HG03520 (cell line): ENCODE data around the gene ADCY1.

Experiments
- ATAC-seq: cut with Tn5 transposase; IDR thresholded peaks from one replicate; pipeline ENCODE4 v1.9.1; 2021; ENCODE audit warnings: mild to moderate bottlenecking, moderate library complexity; ENCODE audit not compliant: unreplicated experiment

ADCY1 gene

DNA sequence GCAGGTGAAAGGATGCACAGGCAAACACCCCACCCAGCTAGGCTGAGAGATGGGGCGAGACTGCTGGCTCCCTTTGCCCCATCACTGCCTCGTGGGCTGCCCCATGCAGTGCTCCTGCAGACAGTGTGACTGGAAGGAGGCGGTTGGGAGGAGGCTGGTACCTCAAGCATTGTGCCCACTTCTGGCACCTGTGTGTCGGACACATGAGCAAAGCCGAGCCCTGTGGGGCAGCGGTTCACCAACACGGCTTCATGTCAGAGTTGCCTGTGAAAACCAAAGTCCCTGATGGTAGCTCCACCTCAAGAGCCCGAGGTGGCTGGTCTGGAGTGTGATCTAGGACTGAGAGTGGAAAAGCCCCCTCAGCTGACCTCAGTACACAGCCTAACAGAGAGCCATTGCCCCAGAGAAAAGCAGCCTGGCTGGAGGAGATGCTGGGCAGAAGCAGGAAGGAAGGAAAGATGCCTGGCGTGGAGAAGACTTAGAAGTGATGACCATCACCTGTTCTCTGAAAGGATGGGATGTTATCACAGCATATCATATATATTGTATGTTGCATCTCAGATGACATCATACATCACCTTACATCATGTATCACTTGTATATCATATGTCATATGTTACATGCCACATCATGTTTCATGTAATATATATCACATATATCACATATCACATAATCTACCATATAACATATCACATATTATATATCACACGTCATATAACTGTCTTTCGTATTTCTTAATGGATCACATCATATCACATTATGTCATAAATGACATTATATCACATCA lies 75.6 kb downstream of the ADCY1 start:
- no peak for ATAC-seq

- ATAC-seq: no peak
Observed at GRCh38 chr7:45650404-45651394, 76.5 kb downstream of the ADCY1 start.

DNA sequence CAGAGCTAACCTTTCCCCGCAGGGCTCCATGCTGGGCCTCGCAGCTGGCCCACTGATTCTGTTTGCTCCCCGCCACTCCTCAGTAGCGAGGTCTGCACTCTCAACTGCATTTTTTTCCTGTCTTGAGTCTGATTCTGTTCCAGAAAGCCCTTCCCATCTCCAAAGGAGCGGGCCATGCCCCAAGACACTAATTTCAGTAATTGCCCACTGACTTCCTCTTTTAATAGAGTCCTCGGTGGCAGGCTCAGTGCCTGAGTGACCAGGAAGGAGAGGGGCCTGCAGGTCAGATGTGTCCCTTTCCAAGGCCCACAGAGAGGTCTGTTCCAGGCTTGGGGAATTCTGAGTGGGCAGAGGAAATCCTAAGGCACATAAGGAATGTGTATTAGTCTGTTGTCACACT lies 77.4 kb downstream of the ADCY1 start:
- no peak for ATAC-seq

- ATAC-seq: no peak
Observed at GRCh38 chr7:45652630-45653029, 78.5 kb downstream of the ADCY1 start.

- ATAC-seq: no peak
Observed at GRCh38 chr7:45653209-45653907, 79.2 kb downstream of the ADCY1 start.

DNA sequence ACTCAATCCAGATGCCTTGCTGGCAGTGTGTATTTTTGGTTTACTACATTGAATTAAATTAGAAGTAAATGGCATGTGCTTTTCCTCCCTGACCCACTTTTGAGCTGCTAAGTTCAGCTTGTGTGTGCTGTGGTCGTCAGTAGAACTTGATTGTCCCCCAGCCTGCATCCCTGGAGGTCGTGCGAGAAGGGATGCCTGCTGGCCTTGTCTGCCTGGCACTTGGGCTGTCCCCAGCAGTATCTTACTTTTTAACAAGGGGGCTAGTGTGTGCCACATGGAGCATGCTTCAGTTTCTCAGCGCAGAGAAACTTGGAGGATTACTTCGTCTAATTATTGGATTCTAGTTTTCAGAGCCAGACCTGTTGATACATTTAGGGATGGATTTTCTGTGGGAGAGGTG lies 80.2 kb downstream of the ADCY1 start:
- ATAC-seq: no peak

GRCh38 chr7:45655539-45655938 lies 81.4 kb downstream of the ADCY1 start:
- ATAC-seq: no peak

DNA sequence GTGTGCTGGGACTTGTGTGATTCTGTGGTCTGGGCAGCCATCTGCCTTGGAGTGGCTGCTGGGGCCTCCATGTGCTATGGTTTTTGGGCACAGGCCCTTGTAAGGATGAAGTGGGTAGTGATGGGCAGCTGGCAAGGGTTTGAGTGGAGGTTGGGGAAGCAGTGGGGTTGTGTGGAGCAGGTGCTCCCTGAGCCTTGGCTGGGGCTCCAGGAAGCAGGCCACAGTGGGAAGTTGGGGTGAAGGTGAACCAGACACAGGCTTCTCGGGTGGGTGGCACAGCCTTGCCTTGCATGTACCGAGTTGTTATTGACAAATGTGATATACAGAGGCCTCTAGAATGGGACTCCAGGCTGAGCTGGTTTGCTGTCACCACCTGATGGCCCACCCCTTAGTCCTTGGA lies 82.3 kb downstream of the ADCY1 start:
- no peak for ATAC-seq

DNA sequence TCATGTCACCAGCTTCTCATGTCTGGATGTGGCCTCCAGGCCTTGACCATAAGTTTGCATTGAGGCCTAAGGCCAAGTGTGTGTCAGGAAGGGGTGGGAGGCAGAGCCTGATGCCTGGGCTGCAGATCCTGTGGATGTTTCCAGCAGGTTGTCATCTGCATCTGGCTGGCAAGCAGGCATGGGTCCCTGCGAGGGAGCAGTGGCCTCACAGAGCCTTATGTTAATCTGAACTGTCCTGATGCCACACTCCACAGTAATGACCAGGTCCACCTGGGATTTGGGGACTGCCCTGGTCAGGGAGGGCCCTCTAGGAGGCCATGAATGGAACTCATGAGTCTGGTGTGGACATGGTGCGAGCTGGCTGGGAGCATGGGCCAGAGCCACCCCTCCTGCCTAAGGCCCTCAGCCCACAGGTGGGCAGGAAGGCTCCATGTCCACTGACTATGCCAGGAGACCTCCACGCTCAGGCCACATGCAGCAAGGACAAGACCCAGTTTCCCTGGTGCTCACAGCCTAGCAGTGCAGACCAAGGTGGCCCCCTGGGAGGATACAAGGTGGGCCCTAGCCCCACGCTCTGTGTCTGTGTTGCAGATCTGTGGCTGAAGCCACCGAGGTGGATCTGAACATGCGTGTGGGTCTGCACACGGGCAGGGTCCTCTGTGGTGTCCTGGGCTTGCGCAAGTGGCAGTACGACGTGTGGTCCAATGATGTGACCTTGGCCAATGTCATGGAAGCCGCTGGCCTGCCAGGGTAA lies 83.1 kb downstream of the ADCY1 start:
- no peak for ATAC-seq

DNA sequence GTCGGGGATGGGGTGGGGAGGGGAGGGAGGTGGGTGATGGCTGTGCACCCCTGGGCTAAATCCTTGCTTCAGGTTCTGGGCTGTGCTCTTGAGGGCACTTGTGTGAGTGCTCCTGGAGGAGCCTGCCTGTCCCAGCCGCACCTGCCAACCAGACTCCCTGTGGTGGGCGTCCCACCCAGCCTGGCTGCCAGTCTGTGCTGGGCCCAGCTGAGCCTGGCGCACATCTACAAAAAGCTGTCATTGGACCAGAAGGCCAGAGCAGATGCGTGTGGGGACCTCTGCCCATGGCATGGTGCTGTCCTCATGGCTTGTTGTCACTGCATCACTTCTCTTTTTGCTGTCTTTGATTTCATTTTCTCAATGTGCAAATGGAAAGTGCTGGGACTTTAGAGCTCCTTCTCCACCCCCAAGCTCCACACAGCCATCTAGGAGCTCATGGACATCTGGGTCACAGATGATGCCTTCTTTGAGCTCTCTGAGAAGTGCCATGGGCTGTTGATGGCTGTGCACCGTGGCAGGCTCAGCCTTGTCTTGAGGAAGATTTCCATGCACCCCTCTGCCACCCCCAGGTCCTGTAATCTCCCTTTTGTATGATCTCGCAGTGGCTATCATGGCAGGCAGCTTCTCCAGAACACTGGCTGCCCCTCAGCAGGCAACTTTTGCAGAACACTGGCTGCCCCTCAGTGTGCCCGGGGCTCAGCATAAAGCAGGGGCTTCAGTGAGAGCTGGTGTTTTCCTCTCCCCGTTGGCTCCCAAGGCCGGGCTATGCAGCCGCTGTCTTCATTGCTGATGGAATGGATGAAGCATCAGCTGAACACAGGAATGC lies 83.9 kb downstream of the ADCY1 start:
- ATAC-seq: no peak

GRCh38 chr7:45658716-45659495 lies 84.7 kb downstream of the ADCY1 start:
- ATAC-seq: no peak

- ATAC-seq: no peak
Observed at GRCh38 chr7:45659496-45660139, 85.5 kb downstream of the ADCY1 start.

DNA sequence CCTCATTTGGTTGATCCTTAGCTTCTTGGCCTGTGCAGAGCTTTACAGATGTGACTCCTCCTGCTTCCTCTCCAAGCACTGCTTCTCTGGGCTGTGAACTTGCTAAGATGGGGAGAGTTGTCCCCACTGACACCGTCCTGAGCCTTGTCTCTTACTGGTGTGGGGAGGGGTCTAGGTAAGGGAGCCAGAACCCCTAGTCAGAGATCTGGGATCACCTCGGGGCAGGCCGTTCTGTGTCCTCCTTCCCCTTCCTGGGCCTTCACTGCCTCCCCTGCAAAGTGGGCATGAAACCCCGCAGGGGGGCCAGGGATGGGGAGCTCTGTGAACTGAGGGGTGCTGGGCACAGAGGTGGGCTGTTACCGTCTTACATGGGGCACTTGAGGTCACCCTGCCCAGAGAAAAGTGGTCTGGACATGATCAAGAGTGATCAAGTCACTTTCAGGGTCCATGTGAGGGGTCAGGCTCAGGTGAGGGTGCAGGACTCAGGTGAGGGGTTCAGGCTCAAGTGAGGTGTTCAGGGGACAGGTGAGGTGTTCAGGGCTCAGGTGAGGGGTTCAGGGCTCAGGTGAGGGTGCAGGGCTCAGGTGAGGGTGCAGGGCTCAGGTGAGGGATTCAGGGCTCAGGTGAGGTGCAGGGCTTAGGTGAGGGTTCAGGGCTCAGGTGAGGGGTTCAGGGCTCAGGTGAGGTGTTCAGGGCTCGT lies 86.2 kb downstream of the ADCY1 start:
- ATAC-seq: no peak

DNA sequence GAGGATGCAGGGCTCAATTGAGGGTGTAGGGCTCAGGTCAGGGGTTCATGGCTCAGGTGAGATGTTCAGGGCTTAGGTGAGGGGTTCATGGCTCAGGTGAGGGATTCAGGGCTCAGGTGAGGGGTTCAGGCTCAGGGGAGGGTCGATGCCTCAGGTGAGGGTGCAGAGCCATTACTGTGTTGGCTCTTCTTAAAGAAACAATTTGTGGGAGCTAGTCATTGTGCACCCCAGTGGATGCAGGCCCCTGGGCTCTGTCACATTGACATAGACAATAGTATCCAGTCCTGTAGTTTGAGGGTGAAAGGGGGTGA lies 86.7 kb downstream of the ADCY1 start:
- ATAC-seq: no peak

- ATAC-seq: no peak
Observed at GRCh38 chr7:45661302-45661995, 87.3 kb downstream of the ADCY1 start.

DNA sequence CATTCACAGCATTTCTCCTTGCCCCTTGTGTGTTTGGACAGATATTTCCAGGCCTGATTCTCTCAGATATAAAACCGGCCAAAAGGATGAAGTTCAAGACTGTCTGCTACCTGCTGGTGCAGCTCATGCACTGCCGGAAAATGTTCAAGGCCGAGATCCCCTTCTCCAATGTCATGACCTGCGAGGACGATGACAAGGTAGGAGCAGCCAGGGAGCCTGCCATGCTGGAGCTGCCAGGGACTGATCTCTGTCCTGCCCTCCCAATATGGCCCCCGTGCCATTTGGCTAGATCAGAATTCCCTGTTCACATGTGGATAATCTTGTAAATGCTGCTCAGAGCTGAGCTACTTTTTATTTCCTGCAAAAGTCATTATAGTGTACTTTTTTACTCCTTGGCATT lies 87.8 kb downstream of the ADCY1 start:
- ATAC-seq: no peak

DNA sequence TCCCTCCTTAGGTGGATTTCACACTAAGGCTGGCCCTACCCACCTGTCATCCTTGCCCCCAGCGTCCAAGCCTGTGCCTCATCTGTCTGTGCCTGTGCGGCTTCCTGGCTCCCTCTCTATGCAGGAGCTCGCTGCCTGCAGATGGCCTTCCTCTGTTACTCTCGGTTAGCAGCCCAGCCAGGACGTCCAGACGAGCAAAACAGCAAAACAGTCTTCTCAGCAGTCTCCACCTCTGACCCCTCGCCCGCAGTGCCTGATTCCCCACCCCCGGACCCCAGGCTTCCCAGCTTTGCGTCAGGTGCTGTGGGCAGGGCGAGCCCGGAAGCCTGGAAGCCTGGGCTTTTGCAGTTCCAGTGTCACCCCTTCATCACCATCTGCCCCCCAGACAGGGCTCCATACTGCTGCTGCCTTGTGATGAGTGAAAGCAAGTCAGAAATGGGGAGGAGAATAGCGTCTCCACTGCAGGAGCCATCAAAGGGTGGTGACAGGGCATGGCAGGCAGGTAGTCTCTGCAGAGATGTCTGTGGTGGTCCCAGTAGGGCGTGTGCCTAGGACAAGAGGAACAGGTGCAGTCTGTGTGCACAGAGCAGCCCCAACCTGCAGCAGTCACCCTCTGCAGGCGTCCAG lies 88.5 kb downstream of the ADCY1 start:
- no peak for ATAC-seq
